OCI-LY1 (cell line): Measurements from ENCODE around the gene GRAMD1B.

ENCODE experiments used
- CTCF ChIP-seq: fragments of 200-600 bp; sonication (generic), shearing (Covaris generic); IDR thresholded peaks from 2 replicates; pipeline ENCODE4 v1.5.1; 2017; ENCODE audit warnings: mild to moderate bottlenecking, antibody characterized with exemption, low read length, moderate library complexity, mixed read lengths
- EZH2 ChIP-seq: fragments of 200-600 bp; sonication (generic), shearing (Covaris generic); IDR thresholded peaks from 2 replicates; pipeline ENCODE4 v1.8.0; 2017; ENCODE audit warnings: borderline replicate concordance, mixed run types, mild to moderate bottlenecking, antibody characterized with exemption, low read length, moderate library complexity, mixed read lengths

- TF ChIP-seq CTCF, result no peak
- no peak for TF ChIP-seq EZH2
These were observed 115.7 kb downstream of the GRAMD1B start for GRCh38 chr11:123545726-123546270.
